Measurements from ENCODE around the gene HMGN4. TPM values are rescaled to one million over a fixed set of nuclear protein-coding genes. Genes with fewer than 3 reads are reported as not detected.

HMGN4 gene
- total and polyA plus RNA-seq, 9 of the 15 experiments (the other 6 are each of a cell fraction or from before 2014, with no cell fraction given): 35.4 to 134 (median 94.1) TPM

GRCh38 chr6:26493258-26493657 is 44.9 kb upstream of the HMGN4 start (continued):
- TF ChIP-seq ZMIZ1 (IDR thresholded peaks at IDR 0.05; ENCODE audit: low read depth in 2 of 2, low read length in 2 of 2) (no peak), PHTF2 (CRISPR knock-in tag; IDR thresholded peaks at IDR 0.05) (no peak), ZNF584 (CRISPR knock-in tag; IDR thresholded peaks at IDR 0.05; ENCODE audit: low read depth) (no peak), DACH1 (IDR thresholded peaks at IDR 0.05; ENCODE audit: partially characterized antibody) (no peak), BCOR (IDR thresholded peaks at IDR 0.05) (no peak), ERF (CRISPR knock-in tag; IDR thresholded peaks at IDR 0.05) (no peak), ZFP30 (CRISPR knock-in tag; IDR thresholded peaks at IDR 0.05; ENCODE audit: borderline replicate concordance) (no peak), ZNF318 (IDR thresholded peaks at IDR 0.05; ENCODE audit: borderline replicate concordance in 1 of 2, low read depth in 1 of 2) (no peak), ZNF239 (CRISPR knock-in tag; IDR thresholded peaks at IDR 0.05) (no peak), BCL6 (CRISPR knock-in tag; IDR thresholded peaks at IDR 0.05) (no peak), SAP30 (IDR thresholded peaks at IDR 0.05; ENCODE audit: borderline replicate concordance, insufficient read depth, low read depth, low read length, poor library complexity, severe bottlenecking) (no peak), MCM5 (IDR thresholded peaks at IDR 0.05; ENCODE audit: low read depth) (no peak), ELK1 (CRISPR knock-in tag; IDR thresholded peaks at IDR 0.05) (no peak), SRF (CRISPR knock-in tag; IDR thresholded peaks at IDR 0.05) (no peak), CBX8 (IDR thresholded peaks at IDR 0.05; ENCODE audit: borderline replicate concordance, extremely low read depth, low read depth, low read length, poor library complexity, severe bottlenecking) (no peak)

Measured in K562 (cell line).